HG02610 (cell line): ENCODE results near the gene LOXL1.

Source experiments
- ATAC-seq: cut with Tn5 transposase; IDR thresholded peaks from one replicate; pipeline ENCODE4 v1.9.1; 2021; ENCODE audit warnings: mild to moderate bottlenecking, moderate library complexity; ENCODE audit not compliant: unreplicated experiment

LOXL1 gene

GRCh38 chr15:73899197-73900094 is 26.8 kb upstream of the LOXL1 start:
- no peak for ATAC-seq

- ATAC-seq, result no peak
These were observed 26.1 kb upstream of the LOXL1 start for GRCh38 chr15:73900095-73900712.

GRCh38 chr15:73901126-73901810 is 25.0 kb upstream of the LOXL1 start:
- no peak for ATAC-seq

- ATAC-seq, result no peak
These were observed 23.9 kb upstream of the LOXL1 start for GRCh38 chr15:73902121-73903020.

GRCh38 chr15:73904026-73904815 is 22.0 kb upstream of the LOXL1 start:
- no peak for ATAC-seq

- ATAC-seq, result no peak
These were observed 20.9 kb upstream of the LOXL1 start for GRCh38 chr15:73905225-73905827.

GRCh38 chr15:73906346-73907034 is 19.8 kb upstream of the LOXL1 start:
- no peak for ATAC-seq

- no peak for ATAC-seq
These were observed 19.2 kb upstream of the LOXL1 start for GRCh38 chr15:73907035-73907408.

GRCh38 chr15:73908030-73908821 is 18.0 kb upstream of the LOXL1 start:
- ATAC-seq, result peak; percentile 74

- no peak for ATAC-seq
These were observed 17.5 kb upstream of the LOXL1 start for GRCh38 chr15:73908822-73909122.

- ATAC-seq, result no peak
These were observed 16.6 kb upstream of the LOXL1 start for GRCh38 chr15:73909651-73910050.

- no peak for ATAC-seq
These were observed 15.5 kb upstream of the LOXL1 start for GRCh38 chr15:73910522-73911303.

- no peak for ATAC-seq
These were observed 14.1 kb upstream of the LOXL1 start for GRCh38 chr15:73912030-73912596.

GRCh38 chr15:73914145-73914544 is 12.1 kb upstream of the LOXL1 start:
- no peak for ATAC-seq

GRCh38 chr15:73915082-73915481 is 11.2 kb upstream of the LOXL1 start:
- ATAC-seq, result no peak

GRCh38 chr15:73918784-73919183 is 7.5 kb upstream of the LOXL1 start:
- ATAC-seq, result no peak

- no peak for ATAC-seq
These were observed 6.6 kb upstream of the LOXL1 start for GRCh38 chr15:73919706-73920105.
